ENCODE data around the gene CADM2.

GRCh38 chr3:85271911-85272310 lies 313.1 kb downstream of the CADM2 start:
- TF ChIP-seq EZH2phosphoT487 (IDR thresholded peaks at IDR 0.05) (no peak), CTCF (IDR thresholded peaks at IDR 0.05) (no peak)

Data from neural progenitor cell (in vitro differentiated cells).